Keratinocyte (primary cell): ENCODE results near the gene CD1B. TPM values are rescaled to one million over a fixed set of nuclear protein-coding genes. Genes with fewer than 3 reads are reported as not detected.
"Not testable (repeated sequence)": the region's sequence is repeated elsewhere in the genome, so short reads cannot be mapped to it uniquely, and the experiment has no call there.

Experiments used
- DNase-seq: peaks from one replicate; pipeline ENCODE4 v3.0.0-alpha.2; 2011; ENCODE audit warnings: low read depth, missing footprints, low spot score
- FAIRE-seq: peaks from 2 replicates; lab custom pipeline; 2011; peaks lifted over from hg19 to GRCh38; lab: Jason Lieb, UNC
- H2AFZ ChIP-seq: 2 replicates; pipeline ENCODE4 v1.6.0; 2012; ENCODE audit warnings: low read length, control low read depth, inconsistent platforms; ENCODE audit not compliant: control insufficient read depth
- H3K27ac ChIP-seq: 2 replicates; pipeline ENCODE4 v1.5.1; 2011; ENCODE audit warnings: low read length; ENCODE audit not compliant: control insufficient read depth, insufficient read depth
- H3K27me3 ChIP-seq: 3 replicates; pipeline ENCODE4 v1.6.0; 2011; ENCODE audit warnings: low read length; ENCODE audit not compliant: control insufficient read depth, insufficient read depth; ENCODE audit errors: extremely low read depth
- H3K36me3 ChIP-seq, 2 experiments: 2 replicates in 1 of 2; 3 replicates in 1 of 2; pipeline ENCODE4 v1.5.1; 2011; ENCODE audit warnings: low read length in 2 of 2, mild to moderate bottlenecking in 1 of 2; ENCODE audit not compliant: control insufficient read depth in 2 of 2, insufficient read depth in 2 of 2; ENCODE audit errors: extremely low read depth in 1 of 2
- H3K4me1 ChIP-seq: 3 replicates; pipeline ENCODE4 v1.5.1; 2011; ENCODE audit warnings: low read length; ENCODE audit not compliant: control insufficient read depth, insufficient read depth; ENCODE audit errors: extremely low read depth
- H3K4me2 ChIP-seq: 3 replicates; pipeline ENCODE4 v1.6.0; 2011; ENCODE audit warnings: low read depth, low read length; ENCODE audit not compliant: control insufficient read depth, insufficient read depth; ENCODE audit errors: extremely low read depth
- H3K4me3 ChIP-seq, 3 experiments: fragments of 200-600 bp in 1 of 3; sonication (generic) in 1 of 3; 2 replicates in 2 of 3; 3 replicates in 1 of 3; pipeline ENCODE4 v1.5.1; 2011 to 2016; ENCODE audit warnings: low read length in 3 of 3, mild to moderate bottlenecking in 3 of 3, control low read depth in 2 of 3, inconsistent platforms in 1 of 3, low read depth in 1 of 3, mixed read lengths in 1 of 3, mixed run types in 1 of 3, moderate library complexity in 1 of 3; ENCODE audit not compliant: control insufficient read depth in 2 of 3, insufficient read depth in 2 of 3; ENCODE audit errors: extremely low read depth in 1 of 3
- H3K79me2 ChIP-seq: 2 replicates; pipeline ENCODE4 v1.6.0; 2012; ENCODE audit warnings: low read length; ENCODE audit not compliant: control insufficient read depth, insufficient read depth
- H3K9ac ChIP-seq: 3 replicates; pipeline ENCODE4 v1.6.0; 2011; ENCODE audit warnings: low read length; ENCODE audit not compliant: control insufficient read depth, insufficient read depth; ENCODE audit errors: extremely low read depth
- H3K9me1 ChIP-seq: 3 replicates; pipeline ENCODE4 v1.6.0; 2011; ENCODE audit warnings: low read length; ENCODE audit not compliant: control insufficient read depth, insufficient read depth; ENCODE audit errors: extremely low read depth
- H3K9me3 ChIP-seq: 2 replicates; pipeline ENCODE4 v1.5.1; 2012; ENCODE audit warnings: low read depth, low read length; ENCODE audit not compliant: control insufficient read depth
- H4K20me1 ChIP-seq: 3 replicates; pipeline ENCODE4 v1.6.0; 2011; ENCODE audit warnings: low read length; ENCODE audit not compliant: control insufficient read depth, insufficient read depth; ENCODE audit errors: extremely low read depth
- CTCF ChIP-seq, 3 experiments: IDR thresholded peaks in 1 of 3; conservative IDR thresholded peaks in 1 of 3; optimal IDR thresholded peaks in 1 of 3; 2 replicates in 2 of 3; 3 replicates in 1 of 3; pipeline versions ENCODE3 to v1.5.1; 2011; ENCODE audit warnings: low read length in 3 of 3, mild to moderate bottlenecking in 3 of 3, moderate library complexity in 2 of 3, control low read depth in 1 of 3, inconsistent platforms in 1 of 3; ENCODE audit not compliant: insufficient read depth in 2 of 3; ENCODE audit errors: extremely low read depth in 1 of 3
- EZH2 ChIP-seq: IDR thresholded peaks from one replicate; pipeline ENCODE4 v1.6.1; 2012; ENCODE audit warnings: inconsistent platforms, mild to moderate bottlenecking, low read length, moderate library complexity
- dilution Hi-C: fragments of 300-500 bp; cut with MboI; formaldehyde crosslinking; loops from one replicate; pipeline ENCODE4 v1.7.0; 2020; ENCODE audit warnings: low sequenced_read_pairs; ENCODE audit not compliant: extremely low pct_ligation_motif_present
- polyA plus RNA-seq, 5 experiments: library from polyadenylated mRNA; depleted of rRNA in 3 of 5; stranded (reverse) in 3 of 5; stranded (forward) in 1 of 5; unstranded in 1 of 5; fragments of >200 nt; gene quantifications; 1 replicate in 1 of 5; 2 replicates in 3 of 5; 3 replicates in 1 of 5; pipeline versions ENCODE4 v1.2.1 to v1.2.3, GENCODE V29; 2011 to 2012; ENCODE audit warnings: missing spikeins in 2 of 5, low read depth in 1 of 5, low replicate concordance in 1 of 5

The CD1B gene
- polyA plus RNA-seq, 1 donor (not counting 4 experiments of a cell fraction or from before 2014, with no cell fraction given): not detected

GRCh38 chr1:158285756-158286241, 45.5 kb downstream of the CD1B start:
- H3K9me1 ChIP-seq: no peaks in the 10 kb centered on the region
- H3K27me3 ChIP-seq: no peaks in the 10 kb centered on the region
- no peak overlapping the region for H2AFZ ChIP-seq
- H3K4me3 ChIP-seq: no peak overlapping the region
- H3K36me3 ChIP-seq: no peaks in the 10 kb centered on the region
- TF ChIP-seq EZH2: no peak
- no peak for TF ChIP-seq CTCF (optimal IDR thresholded peaks at IDR 0.05 in 1 of 3, IDR thresholded peaks at IDR 0.05 in 1 of 3, conservative IDR thresholded peaks at IDR 0.05 in 1 of 3; ENCODE audit: extremely low read depth in 1 of 3, insufficient read depth in 2 of 3, low read length in 3 of 3)
- H3K9me3 ChIP-seq: no peaks in the 10 kb centered on the region
- dilution Hi-C loops: no loop called here
- no peak for DNase-seq
- no peaks in the 10 kb centered on the region for H3K4me1 ChIP-seq
- no peak overlapping the region for H3K27ac ChIP-seq
- no peak overlapping the region for H3K4me2 ChIP-seq
- no peaks in the 10 kb centered on the region for H3K79me2 ChIP-seq
- no peaks in the 10 kb centered on the region for H4K20me1 ChIP-seq
- no peak overlapping the region for H3K9ac ChIP-seq
- no peak for FAIRE-seq

DNA sequence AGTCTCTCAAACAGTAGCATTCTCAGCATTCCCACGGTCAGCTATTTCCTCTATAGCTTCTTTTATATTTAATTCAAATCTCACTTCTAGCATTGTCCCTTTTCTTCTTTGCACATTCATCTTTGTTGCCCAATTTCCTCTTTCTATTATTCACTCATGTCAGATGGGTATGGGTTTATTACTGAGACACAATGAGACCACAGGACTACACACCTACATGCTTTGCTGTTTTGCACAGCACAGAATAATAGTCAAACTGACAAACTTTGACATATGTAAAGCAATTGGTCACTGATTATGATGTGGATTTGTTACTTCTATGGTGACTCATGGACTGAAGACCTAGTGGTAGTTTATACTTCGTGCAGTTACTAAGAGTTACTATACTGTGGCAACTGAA, 47.4 kb downstream of the CD1B start:
- Histone ChIP-seq H3K27ac (no peak overlapping the region), H3K4me2 (no peak overlapping the region), H3K36me3 (no peaks in the 10 kb centered on the region), H3K4me1 (no peaks in the 10 kb centered on the region), H3K4me3 (no peak overlapping the region), H3K9ac (no peak overlapping the region), H3K27me3 (no peaks in the 10 kb centered on the region), H2AFZ (no peak overlapping the region), H3K9me1 (no peaks in the 10 kb centered on the region), H3K79me2 (no peaks in the 10 kb centered on the region), H4K20me1 (no peaks in the 10 kb centered on the region), H3K9me3 (no peaks in the 10 kb centered on the region)
- DNase-seq (no peak), FAIRE-seq (no peak)
- dilution Hi-C loops: no loop called here
- TF ChIP-seq EZH2: no peak
- no peak for TF ChIP-seq CTCF (optimal IDR thresholded peaks at IDR 0.05 in 1 of 3, IDR thresholded peaks at IDR 0.05 in 1 of 3, conservative IDR thresholded peaks at IDR 0.05 in 1 of 3; ENCODE audit: extremely low read depth in 1 of 3, insufficient read depth in 2 of 3, low read length in 3 of 3)

DNA sequence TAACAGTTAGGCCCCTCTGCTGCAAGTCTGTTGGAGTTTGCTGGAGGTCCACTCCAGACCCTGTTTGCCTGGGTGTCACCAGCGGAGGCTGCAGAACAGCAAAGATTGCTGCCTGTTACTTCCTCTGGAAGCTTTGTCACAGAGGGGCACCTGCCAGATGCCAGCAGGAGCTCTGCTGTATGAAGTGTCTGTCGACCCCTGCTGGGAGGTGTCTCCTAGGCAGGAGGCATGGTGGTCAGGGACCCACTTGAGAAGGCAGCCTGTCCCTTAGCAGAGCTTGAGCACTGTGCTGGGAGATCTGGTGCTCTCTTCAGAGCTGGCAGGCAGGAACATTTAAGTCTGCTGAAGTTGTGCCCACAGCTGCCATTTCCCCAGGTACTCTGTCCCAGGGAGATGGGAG, 48.9 kb downstream of the CD1B start:
- H3K79me2 ChIP-seq, dilution Hi-C loops, FAIRE-seq: not testable (repeated sequence)

More for the DNA sequence above, 48.9 kb downstream of the CD1B start:
- H3K27me3 ChIP-seq, H3K9me1 ChIP-seq, H3K4me3 ChIP-seq, DNase-seq, H3K9me3 ChIP-seq, H3K9ac ChIP-seq, H3K4me1 ChIP-seq, H3K27ac ChIP-seq, H4K20me1 ChIP-seq, H2AFZ ChIP-seq, H3K36me3 ChIP-seq, H3K4me2 ChIP-seq: not testable (repeated sequence)
